ENCODE measurements around the gene ATP6V1A.

ATP6V1A gene

DNA sequence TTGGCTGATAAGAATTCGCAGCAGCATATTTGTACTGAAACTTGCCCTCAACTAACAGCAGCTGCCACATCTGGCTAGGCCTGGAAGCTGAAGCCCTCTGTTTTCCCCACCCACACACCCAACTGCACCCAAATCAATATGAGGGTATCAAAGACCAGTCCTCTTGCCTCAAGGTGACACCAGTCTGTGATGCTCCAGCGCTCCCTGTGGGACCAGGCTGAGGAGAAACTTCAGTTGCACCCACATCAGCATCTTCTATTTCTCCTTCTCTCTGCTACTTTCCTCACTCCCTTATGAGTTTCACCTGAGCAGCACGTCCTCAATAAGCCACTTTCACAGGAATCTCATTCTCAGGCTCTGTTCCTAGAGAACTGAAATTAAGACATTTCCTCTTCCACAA, 73.0 kb downstream of the ATP6V1A start:
- Histone ChIP-seq H3K36me3 (no peaks in the 10 kb centered on the region), H3K27me3 (no peaks in the 10 kb centered on the region), H3K9me3 (replicated peaks in 1 of 11) (0 out of 22 replicates have a peak, but pooled peaks cover 0 to 5% (median 0%) of the 10 kb centered on the region in 11 experiments), H4K20me1 (no peaks in the 10 kb centered on the region), H3K4me1 (peaks cover 0 to 5% (median under 1%) of the 10 kb centered on the region in 10 experiments; a peak in 9 of 20 replicates), H3K27ac (no peak overlapping the region), H3K9ac (no peak overlapping the region), H3K4me2 (no peak overlapping the region), H3K4me3 (no peak overlapping the region)
- no peak for TF ChIP-seq Cebpa-rat (IDR thresholded peaks at IDR 0.05)

DNA sequence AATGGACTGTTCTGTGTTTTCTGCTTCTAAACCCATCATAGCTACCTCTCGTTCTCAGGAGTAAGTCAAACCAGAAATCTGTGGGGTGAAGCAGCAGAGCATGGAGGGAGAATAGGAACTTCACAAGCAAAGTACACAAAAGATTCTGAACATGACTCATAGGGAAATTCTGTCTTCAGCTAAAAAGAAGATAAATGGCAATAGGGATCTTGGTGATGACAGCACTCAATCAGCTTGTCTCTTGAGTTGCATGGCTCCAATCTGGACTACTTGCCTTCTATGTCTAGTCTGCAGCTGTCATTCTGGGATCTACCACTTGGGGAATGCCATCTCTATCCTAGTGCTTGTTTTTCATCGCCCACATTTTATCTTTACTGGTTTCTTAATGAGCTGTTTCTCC, 78.3 kb downstream of the ATP6V1A start:
- peak overlapping the region in 1 of 11 experiments; percentile 0; a peak in 1 of 22 replicates for H3K27ac ChIP-seq
- H3K36me3 ChIP-seq = no peaks in the 10 kb centered on the region
- peaks cover 8 to 42% (median 26%) of the 10 kb centered on the region in 10 experiments for H3K4me1 ChIP-seq
- no peaks in the 10 kb centered on the region for H4K20me1 ChIP-seq
- no peak overlapping the region for H3K4me3 ChIP-seq
- peak overlapping the region in 5 of 11 experiments; percentile 22 to 53 (median 33); a peak in 9 of 22 replicates for H3K4me2 ChIP-seq
- H3K27me3 ChIP-seq = no peaks in the 10 kb centered on the region
- peaks cover 0 to 5% (median 0%) of the 10 kb centered on the region in 11 experiments; a peak in 2 of 22 replicates for H3K9me3 ChIP-seq (replicated peaks in 1 of 11)
- H3K9ac ChIP-seq = no peak overlapping the region
- TF ChIP-seq Cebpa-rat (IDR thresholded peaks at IDR 0.05) = no peak

DNA sequence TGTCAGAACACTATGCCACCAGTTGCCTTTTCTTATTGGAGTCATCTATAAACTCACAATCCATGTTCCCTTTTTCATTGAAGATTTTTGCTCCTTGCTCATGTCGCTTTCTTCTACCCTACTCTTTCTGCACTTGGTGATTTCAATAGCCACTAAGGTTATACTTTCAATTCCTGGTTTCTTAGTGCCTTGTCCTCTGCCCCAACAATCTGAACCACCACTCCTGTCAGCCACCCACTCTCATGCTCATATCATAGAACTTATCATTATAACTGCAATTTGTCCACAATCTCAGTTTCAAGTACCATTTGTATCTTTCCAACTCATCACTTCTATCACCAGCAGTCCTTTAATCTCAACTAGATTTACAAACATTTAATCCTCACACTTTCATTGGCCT, 81.8 kb downstream of the ATP6V1A start:
- peaks cover 0 to 22% (median 11%) of the 10 kb centered on the region in 11 experiments; a peak in 18 of 22 replicates for H3K9me3 ChIP-seq (replicated peaks in 1 of 11)
- peak overlapping the region in 7 of 11 experiments; percentile 64 to 94 (median 79); a peak in 12 of 22 replicates for H3K4me2 ChIP-seq
- no peaks in the 10 kb centered on the region for H4K20me1 ChIP-seq
- peak overlapping the region in 5 of 11 experiments; percentile 23 to 78 (median 75); a peak in 8 of 22 replicates for H3K27ac ChIP-seq
- peaks cover 18 to 71% (median 50%) of the 10 kb centered on the region in 10 experiments for H3K4me1 ChIP-seq
- H3K4me3 ChIP-seq = no peak overlapping the region
- TF ChIP-seq Cebpa-rat (IDR thresholded peaks at IDR 0.05) = no peak
- H3K36me3 ChIP-seq = no peaks in the 10 kb centered on the region
- H3K9ac ChIP-seq = no peak overlapping the region
- H3K27me3 ChIP-seq = no peaks in the 10 kb centered on the region

DNA sequence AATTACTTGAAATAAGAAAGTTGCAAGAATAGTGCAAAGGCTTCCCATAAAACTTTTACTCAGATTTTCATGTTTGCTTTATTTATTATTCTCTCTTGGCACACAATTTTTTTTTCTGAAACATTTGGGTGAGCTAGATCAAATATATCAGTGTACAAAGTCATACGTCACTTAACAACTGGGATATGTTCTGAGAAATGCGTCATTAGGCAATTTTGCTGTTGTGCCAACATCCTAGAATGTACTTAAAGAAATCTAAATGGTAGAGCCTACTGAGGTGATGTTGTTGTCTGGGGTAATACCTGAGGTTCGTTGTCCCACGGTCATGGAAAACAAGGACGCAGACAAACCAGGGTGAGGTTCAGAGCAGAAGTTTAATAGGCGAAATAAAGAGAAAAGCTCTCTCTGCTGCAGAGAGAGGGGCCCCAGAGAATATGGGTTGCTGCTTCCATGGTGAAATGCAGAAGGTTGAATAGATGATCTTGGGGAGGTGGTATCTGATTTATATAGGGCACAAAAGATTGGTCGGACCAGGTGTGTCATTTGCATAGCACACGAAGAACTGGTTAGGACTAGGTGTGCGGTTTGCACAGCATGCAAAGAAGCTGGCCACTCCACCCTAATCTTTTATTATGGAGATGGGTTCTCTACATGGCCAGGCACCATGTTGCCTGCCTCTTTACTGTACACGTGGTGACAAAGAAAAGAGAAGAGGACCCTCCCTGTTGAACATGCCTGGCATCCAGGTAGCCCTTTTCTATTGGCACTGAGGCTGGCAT, 82.9 kb downstream of the ATP6V1A start:
- Histone ChIP-seq H3K4me1 (peaks cover 18 to 66% (median 48%) of the 10 kb centered on the region in 10 experiments), H3K4me2 (peak overlapping the region; percentile 64 to 94 (median 78))

DNA sequence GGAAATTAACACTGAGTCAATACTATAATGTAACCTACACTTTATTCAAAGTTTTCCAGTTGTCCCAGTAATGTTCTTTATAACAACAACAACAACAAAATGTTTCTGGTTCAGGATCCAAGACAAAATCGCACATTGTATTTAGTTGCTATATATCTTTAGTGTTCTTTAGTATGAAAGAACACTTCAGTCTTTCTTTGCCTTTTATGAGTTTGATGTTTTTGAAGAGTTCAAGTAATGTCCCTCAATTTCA, 84.2 kb downstream of the ATP6V1A start:
- peak overlapping the region; percentile 42 to 80 (median 74); a peak in 20 of 22 replicates for H3K27ac ChIP-seq

More for the DNA sequence above, 82.9 kb downstream of the ATP6V1A start:
- no peaks in the 10 kb centered on the region for H4K20me1 ChIP-seq
- peaks cover 0 to 22% (median 11%) of the 10 kb centered on the region in 11 experiments; a peak in 18 of 22 replicates for H3K9me3 ChIP-seq (replicated peaks in 1 of 11)
- peak overlapping the region in 8 of 11 experiments; percentile 12 to 56 (median 43); a peak in 11 of 22 replicates for H3K9ac ChIP-seq
- H3K27me3 ChIP-seq = no peaks in the 10 kb centered on the region
- no peak for TF ChIP-seq Cebpa-rat (IDR thresholded peaks at IDR 0.05)
- H3K4me3 ChIP-seq = no peak overlapping the region; a peak in 1 of 20 replicates
- H3K27ac ChIP-seq = peak overlapping the region; percentile 30 to 80 (median 74); a peak in 20 of 22 replicates
- no peaks in the 10 kb centered on the region for H3K36me3 ChIP-seq

DNA sequence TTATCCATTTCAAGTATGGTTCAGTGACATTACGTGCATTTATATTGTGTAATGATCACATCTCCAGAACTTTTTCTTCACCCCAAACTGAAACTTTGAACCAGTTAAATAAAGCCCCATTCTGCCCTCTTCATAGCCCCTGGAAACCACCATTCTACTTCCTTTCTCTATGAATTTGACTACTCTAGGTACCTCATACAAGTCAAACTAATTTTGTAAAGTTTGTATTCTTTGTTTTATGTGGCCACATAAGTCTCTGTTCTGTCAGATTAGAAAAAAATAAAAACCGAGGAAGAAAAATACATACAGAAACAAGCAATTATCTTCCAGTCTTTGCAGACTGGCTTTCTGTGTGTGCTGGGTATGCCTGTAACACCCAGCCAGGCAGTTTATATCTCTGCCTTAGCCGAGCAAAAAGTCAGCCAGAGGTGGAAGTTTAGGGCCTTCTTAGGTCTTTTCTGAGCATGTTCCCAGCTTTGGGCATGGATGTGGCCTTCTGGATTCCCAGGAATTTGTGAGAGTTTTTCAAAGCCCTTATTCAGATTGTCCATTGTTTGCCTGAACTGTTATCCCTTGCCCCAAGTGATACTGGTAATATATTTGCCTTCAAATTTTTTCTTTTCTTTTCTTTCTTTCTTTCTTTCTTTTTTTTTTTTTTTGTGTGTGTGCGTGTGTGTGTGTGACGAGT, 85.8 kb downstream of the ATP6V1A start:
- Histone ChIP-seq H3K4me3 (no peak overlapping the region), H3K4me1 (peaks cover 18 to 53% (median 44%) of the 10 kb centered on the region in 10 experiments), H3K27me3 (no peaks in the 10 kb centered on the region), H4K20me1 (no peaks in the 10 kb centered on the region), H3K9me3 (replicated peaks in 1 of 11) (peaks cover 0 to 22% (median 11%) of the 10 kb centered on the region in 11 experiments; a peak in 18 of 22 replicates), H3K27ac (peak overlapping the region in 3 of 11 experiments; percentile 71 to 78 (median 75); a peak in 5 of 22 replicates), H3K36me3 (no peaks in the 10 kb centered on the region), H3K9ac (no peak overlapping the region), H3K4me2 (peak overlapping the region in 1 of 11 experiments; percentile 7; a peak in 1 of 22 replicates)
- TF ChIP-seq Cebpa-rat (IDR thresholded peaks at IDR 0.05) = no peak

More for the DNA sequence above, 84.2 kb downstream of the ATP6V1A start:
- peaks cover 18 to 55% (median 44%) of the 10 kb centered on the region in 10 experiments for H3K4me1 ChIP-seq
- H3K27me3 ChIP-seq = no peaks in the 10 kb centered on the region
- H3K4me3 ChIP-seq = no peak overlapping the region
- no peaks in the 10 kb centered on the region for H4K20me1 ChIP-seq
- peak overlapping the region in 4 of 11 experiments; percentile 50 to 56 (median 53); a peak in 6 of 22 replicates for H3K9ac ChIP-seq
- TF ChIP-seq Cebpa-rat (IDR thresholded peaks at IDR 0.05) = no peak
- H3K36me3 ChIP-seq = no peaks in the 10 kb centered on the region
- peak overlapping the region; percentile 64 to 94 (median 78) for H3K4me2 ChIP-seq
- H3K9me3 ChIP-seq (replicated peaks in 1 of 11) = peaks cover 0 to 22% (median 11%) of the 10 kb centered on the region in 11 experiments; a peak in 18 of 22 replicates

DNA sequence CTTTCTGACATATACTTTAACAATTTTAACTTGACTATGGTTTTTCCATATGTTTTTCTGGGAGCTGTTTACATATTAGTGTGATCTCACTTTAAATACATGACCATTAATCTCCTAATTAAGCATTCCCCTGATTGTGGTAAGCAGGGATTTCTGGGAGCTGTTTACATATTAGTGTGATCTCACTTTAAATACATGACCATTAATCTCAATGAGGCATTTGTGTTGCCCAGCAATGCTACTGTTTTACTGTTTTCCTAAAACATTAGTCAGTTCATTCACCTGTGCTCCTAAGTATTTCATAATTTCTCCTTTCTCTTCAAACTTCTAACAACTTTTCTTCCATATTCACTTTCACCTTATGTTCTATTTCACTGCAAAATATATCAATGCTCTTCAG, 88.1 kb downstream of the ATP6V1A start:
- no peak overlapping the region for H3K27ac ChIP-seq
- no peak overlapping the region for H3K4me3 ChIP-seq
- H4K20me1 ChIP-seq = no peaks in the 10 kb centered on the region
- H3K9me3 ChIP-seq (replicated peaks in 1 of 11) = peaks cover 0 to 17% (median 11%) of the 10 kb centered on the region in 11 experiments; a peak in 18 of 22 replicates
- TF ChIP-seq Cebpa-rat (IDR thresholded peaks at IDR 0.05) = no peak
- no peaks in the 10 kb centered on the region for H3K36me3 ChIP-seq
- H3K9ac ChIP-seq = no peak overlapping the region
- 0 out of 22 replicates have a peak, but pooled peaks cover 0 to 3% (median 0%) of the 10 kb centered on the region in 11 experiments for H3K27me3 ChIP-seq
- peaks cover 17 to 38% (median 33%) of the 10 kb centered on the region in 10 experiments for H3K4me1 ChIP-seq
- H3K4me2 ChIP-seq = no peak overlapping the region

DNA sequence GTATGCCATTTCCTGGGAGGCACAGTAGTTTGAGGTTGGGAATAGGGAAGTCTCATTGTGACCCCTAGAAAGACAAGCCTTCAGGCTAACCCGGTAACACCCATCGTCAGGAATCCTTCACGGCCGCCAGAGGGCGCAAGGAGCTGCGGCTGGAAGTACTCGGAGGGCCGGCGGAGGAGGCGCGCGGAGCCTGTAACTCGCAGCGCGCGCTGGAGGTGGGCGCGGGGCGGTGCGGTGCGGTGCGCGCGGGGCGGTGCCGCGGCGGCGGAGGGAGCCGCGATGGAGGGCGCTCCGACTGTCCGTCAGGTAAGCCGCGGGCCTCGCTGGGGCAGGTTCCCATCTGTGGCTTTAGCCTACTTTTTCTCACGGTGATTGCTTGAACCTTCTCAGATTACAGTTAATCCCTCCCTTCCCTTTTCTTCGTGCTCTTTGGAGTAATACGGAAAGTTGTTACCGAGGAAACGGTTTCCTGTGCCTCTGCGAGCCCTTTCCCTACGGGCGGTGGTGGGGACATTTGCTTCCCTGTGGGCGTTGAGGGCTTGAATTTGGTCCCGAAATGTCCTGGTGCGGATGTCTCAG, 91.9 kb downstream of the ATP6V1A start, which contains the start of gene GRAMD1C:
Gene GRAMD1C, plus strand, starts transcription at position 158 of the 579 bp plus-strand sequence. Its CDS starts 122 bp downstream, at position 280.
- H3K4me3 ChIP-seq = peak within 1 kb of the TSS; percentile 59 to 76 (median 64)
- no peak for TF ChIP-seq Cebpa-rat (IDR thresholded peaks at IDR 0.05)
- H3K36me3 ChIP-seq = no peaks in the 10 kb centered on the region
- H3K27ac ChIP-seq = peak within 1 kb of the TSS in 7 of 11 experiments; percentile 6 to 52 (median 47); a peak in 11 of 22 replicates
- no peaks in the 10 kb centered on the region for H3K9me3 ChIP-seq (replicated peaks in 1 of 11)
- no peaks in the 10 kb centered on the region for H4K20me1 ChIP-seq
- H3K4me1 ChIP-seq = peaks cover 5 to 13% (median 9%) of the 10 kb centered on the region in 10 experiments; a peak in 17 of 20 replicates
- peak within 1 kb of the TSS; percentile 71 to 94 (median 82) for H3K4me2 ChIP-seq
- peak within 1 kb of the TSS; percentile 58 to 79 (median 68) for H3K9ac ChIP-seq
- H3K27me3 ChIP-seq = 0 out of 22 replicates have a peak, but pooled peaks cover 0 to 3% (median 0%) of the 10 kb centered on the region in 11 experiments
